CD1c-positive myeloid dendritic cell (primary cell): Measurements from ENCODE around the gene COPB1.

Experiments
- DNase-seq: peaks from one replicate; pipeline ENCODE4 v3.0.0-alpha.2; 2016; ENCODE audit errors: extremely low spot score

COPB1 gene

GRCh38 chr11:14425621-14426020 lies 74.0 kb downstream of the COPB1 start:
- no peak for DNase-seq

- DNase-seq, result no peak
Observed at GRCh38 chr11:14424096-14424495, 75.5 kb downstream of the COPB1 start.

- no peak for DNase-seq
Observed at GRCh38 chr11:14423633-14424032, 76.0 kb downstream of the COPB1 start.

GRCh38 chr11:14422814-14423182 lies 76.8 kb downstream of the COPB1 start:
- DNase-seq, result no peak

GRCh38 chr11:14422052-14422813 lies 77.4 kb downstream of the COPB1 start:
- DNase-seq, result no peak

GRCh38 chr11:14420223-14420622 lies 79.4 kb downstream of the COPB1 start:
- no peak for DNase-seq

GRCh38 chr11:14418801-14419417 lies 80.7 kb downstream of the COPB1 start:
- no peak for DNase-seq

GRCh38 chr11:14417617-14418374 lies 81.8 kb downstream of the COPB1 start:
- no peak for DNase-seq

- DNase-seq, result no peak
Observed at GRCh38 chr11:14417186-14417585, 82.4 kb downstream of the COPB1 start.

GRCh38 chr11:14414470-14415461 lies 84.8 kb downstream of the COPB1 start:
- peak; percentile 2 for DNase-seq

- no peak for DNase-seq
Observed at GRCh38 chr11:14413307-14414069, 86.1 kb downstream of the COPB1 start.

GRCh38 chr11:14411818-14412217 lies 87.8 kb downstream of the COPB1 start:
- DNase-seq, result no peak

- DNase-seq, result no peak
Observed at GRCh38 chr11:14409891-14410290, 89.7 kb downstream of the COPB1 start.

GRCh38 chr11:14408612-14409011 lies 91.0 kb downstream of the COPB1 start:
- no peak for DNase-seq
